H1 (cell line): ENCODE measurements around the gene KCTD11. TPM values are rescaled to one million over a fixed set of nuclear protein-coding genes. Genes with fewer than 3 reads are reported as not detected.
A peak's percentile ranks its signal among the peaks of the same experiment; 100 is the strongest.

Experiments used
- CTCF ChIA-PET: fragments of 300-600 bp; sonication (Branson Sonifier 250); formaldehyde crosslinking; loops from one replicate; lab custom pipeline; 2021; ENCODE audit not compliant: partially characterized antibody; lab: Charles Lee
- POLR2A ChIA-PET: fragments of 300-600 bp; sonication (Branson Sonifier 250); formaldehyde crosslinking; loops from one replicate; lab custom pipeline; 2021; ENCODE audit warnings: inconsistent platforms; ENCODE audit not compliant: partially characterized antibody; lab: Charles Lee
- DNase-seq, 2 experiments: peaks; one replicate each; pipeline versions ENCODE4 v3.0.0 to v3.0.0-alpha.2; 2010 to 2022; ENCODE audit warnings: low spot score in 2 of 2, low read depth in 1 of 2, mixed read lengths in 1 of 2
- FAIRE-seq: peaks from 2 replicates; lab custom pipeline; 2011; peaks lifted over from hg19 to GRCh38; lab: Jason Lieb, UNC
- H2AFZ ChIP-seq: 2 replicates; pipeline ENCODE4 v1.8.1; 2012; ENCODE audit warnings: low read length, inconsistent platforms
- H2AK5ac ChIP-seq: 2 replicates; pipeline ENCODE4 v1.6.1; 2013; ENCODE audit warnings: low read depth, low read length
- H2BK120ac ChIP-seq: replicated peaks from 2 replicates; pipeline ENCODE3; 2013; ENCODE audit warnings: low read depth, low read length, inconsistent platforms
- H2BK12ac ChIP-seq: 2 replicates; pipeline ENCODE4 v1.6.1; 2013; ENCODE audit warnings: low read depth, low read length
- H2BK15ac ChIP-seq: 2 replicates; pipeline ENCODE4 v1.6.1; 2013; ENCODE audit warnings: low read length
- H2BK20ac ChIP-seq: 2 replicates; pipeline ENCODE4 v1.6.1; 2013; ENCODE audit warnings: low read length
- H2BK5ac ChIP-seq: 2 replicates; pipeline ENCODE4 v1.6.1; 2013; ENCODE audit warnings: low read depth, low read length
- H3K14ac ChIP-seq: 2 replicates; pipeline ENCODE4 v1.6.1; 2013; ENCODE audit warnings: inconsistent platforms; ENCODE audit not compliant: insufficient read length
- H3K18ac ChIP-seq: 2 replicates; pipeline ENCODE4 v1.6.1; 2013; ENCODE audit warnings: low read length; ENCODE audit errors: extremely low read depth
- H3K23ac ChIP-seq: 2 replicates; pipeline ENCODE4 v1.6.1; 2013; ENCODE audit warnings: inconsistent platforms; ENCODE audit not compliant: insufficient read length
- H3K23me2 ChIP-seq: 2 replicates; pipeline ENCODE4 v1.6.1; 2013; ENCODE audit warnings: low read depth, low read length
- H3K27ac ChIP-seq: 2 replicates; pipeline ENCODE4 v1.6.1; 2011; ENCODE audit warnings: low read depth, low read length, inconsistent platforms
- H3K27me3 ChIP-seq, 4 experiments: replicated peaks in 1 of 4; 1 replicate in 1 of 4; 2 replicates in 3 of 4; pipeline versions ENCODE4 v1.6.1 to v1.8.1; 2011 to 2013; ENCODE audit warnings: low read length in 3 of 4, mild to moderate bottlenecking in 3 of 4, inconsistent platforms in 2 of 4, mixed read lengths in 2 of 4, moderate library complexity in 1 of 4; ENCODE audit not compliant: control insufficient read depth in 3 of 4, insufficient read depth in 3 of 4; ENCODE audit errors: extremely low read depth in 1 of 4
- H3K36me3 ChIP-seq, 4 experiments: 2 replicates each; pipeline versions ENCODE4 v1.6.1 to v1.8.1; 2011 to 2013; ENCODE audit warnings: mild to moderate bottlenecking in 4 of 4, low read length in 3 of 4, moderate library complexity in 2 of 4, control low read depth in 1 of 4, inconsistent platforms in 1 of 4; ENCODE audit not compliant: insufficient read depth in 4 of 4, control insufficient read depth in 2 of 4
- H3K4ac ChIP-seq: replicated peaks from 2 replicates; pipeline ENCODE3; 2013; ENCODE audit warnings: low read length, low read depth, mixed read lengths, inconsistent platforms; ENCODE audit not compliant: insufficient read length
- H3K4me1 ChIP-seq, 4 experiments: replicated peaks in 1 of 4; 1 replicate in 1 of 4; 2 replicates in 3 of 4; pipeline versions ENCODE4 v1.6.1 to v1.8.1; 2011 to 2013; ENCODE audit warnings: low read length in 3 of 4, inconsistent platforms in 2 of 4, mixed read lengths in 1 of 4; ENCODE audit not compliant: insufficient read depth in 4 of 4, control insufficient read depth in 3 of 4
- H3K4me2 ChIP-seq, 2 experiments: 2 replicates each; pipeline versions ENCODE4 v1.6.1 to v1.8.1; 2011 to 2013; ENCODE audit warnings: low read depth in 2 of 2, low read length in 2 of 2, control low read depth in 1 of 2, inconsistent platforms in 1 of 2, mild to moderate bottlenecking in 1 of 2; ENCODE audit not compliant: insufficient read depth in 1 of 2
- H3K4me3 ChIP-seq, 4 experiments: fragments of 200-600, 300-600 bp in 1 of 4; sonication (generic), shearing (Covaris generic), sonication (Bioruptor Twin) in 1 of 4; 2 replicates each; pipeline versions ENCODE4 v1.5.1 to v1.8.1; 2011 to 2016; ENCODE audit warnings: low read length in 4 of 4, low read depth in 3 of 4, control low read depth in 2 of 4, inconsistent platforms in 2 of 4, mild to moderate bottlenecking in 2 of 4, mixed read lengths in 1 of 4, moderate library complexity in 1 of 4; ENCODE audit not compliant: insufficient read depth in 2 of 4; ENCODE audit errors: extremely low read depth in 1 of 4
- H3K56ac ChIP-seq: replicated peaks from 2 replicates; pipeline ENCODE3; 2013; ENCODE audit warnings: low read depth, mild to moderate bottlenecking, mixed read lengths, low read length, inconsistent platforms; ENCODE audit not compliant: insufficient read length
- H3K79me1 ChIP-seq: 2 replicates; pipeline ENCODE4 v1.6.1; 2013; ENCODE audit warnings: low read depth, low read length, control low read depth
- H3K79me2 ChIP-seq, 2 experiments: 2 replicates each; pipeline versions ENCODE4 v1.6.1 to v1.8.1; 2012 to 2013; ENCODE audit warnings: low read length in 2 of 2, mild to moderate bottlenecking in 2 of 2, inconsistent platforms in 1 of 2; ENCODE audit not compliant: insufficient read depth in 2 of 2, control insufficient read depth in 1 of 2
- H3K9ac ChIP-seq, 4 experiments: replicated peaks in 1 of 4; 1 replicate in 1 of 4; 2 replicates in 3 of 4; pipeline versions ENCODE4 v1.6.1 to v1.8.1; 2011 to 2013; ENCODE audit warnings: low read depth in 3 of 4, low read length in 3 of 4, control low read depth in 2 of 4, mild to moderate bottlenecking in 2 of 4, moderate library complexity in 2 of 4, inconsistent platforms in 1 of 4; ENCODE audit errors: extremely low read depth in 1 of 4
- H3K9me3 ChIP-seq, 2 experiments: 2 replicates each; pipeline versions ENCODE4 v1.6.1 to v1.8.1; 2012 to 2013; ENCODE audit warnings: mild to moderate bottlenecking in 2 of 2, moderate library complexity in 2 of 2, control low read depth in 1 of 2, inconsistent platforms in 1 of 2, low read depth in 1 of 2, low read length in 1 of 2, mixed read lengths in 1 of 2; ENCODE audit not compliant: insufficient read depth in 2 of 2
- H4K20me1 ChIP-seq, 2 experiments: replicated peaks in 1 of 2; 2 replicates each; pipeline versions ENCODE3 to v1.8.1; 2011 to 2013; ENCODE audit warnings: inconsistent platforms in 2 of 2, low read length in 2 of 2, mild to moderate bottlenecking in 1 of 2; ENCODE audit not compliant: insufficient read depth in 2 of 2, control insufficient read depth in 1 of 2
- H4K5ac ChIP-seq: 2 replicates; pipeline ENCODE4 v1.6.1; 2013; ENCODE audit warnings: low read length, low read depth, mixed read lengths, inconsistent platforms; ENCODE audit not compliant: insufficient read length
- H4K8ac ChIP-seq: 2 replicates; pipeline ENCODE4 v1.8.0; 2013; ENCODE audit warnings: mild to moderate bottlenecking, moderate library complexity, low read length, inconsistent platforms; ENCODE audit not compliant: insufficient read depth; ENCODE audit errors: extremely low read depth
- H4K91ac ChIP-seq: replicated peaks from 2 replicates; pipeline ENCODE3; 2013; ENCODE audit warnings: low read length, mixed read lengths, inconsistent platforms; ENCODE audit not compliant: insufficient read length
- ASH2L ChIP-seq: fragments of 200-600, 300-600 bp; sonication (generic); IDR thresholded peaks from one replicate; pipeline ENCODE4 v1.7.1; 2017; ENCODE audit warnings: low read length
- KDM4A ChIP-seq: IDR thresholded peaks from one replicate; pipeline ENCODE4 v1.7.1; 2012; ENCODE audit warnings: low read depth, mild to moderate bottlenecking, moderate library complexity, low read length, inconsistent platforms; ENCODE audit not compliant: severe bottlenecking
- NANOG ChIP-seq: IDR thresholded peaks from 2 replicates; pipeline ENCODE4 v1.6.1; 2011; ENCODE audit warnings: low read length, low read depth, mild to moderate bottlenecking, inconsistent platforms; ENCODE audit not compliant: insufficient read depth, poor library complexity, severe bottlenecking
- POLR2A ChIP-seq, 2 experiments: IDR thresholded peaks; 1 replicate in 1 of 2; 2 replicates in 1 of 2; pipeline ENCODE4 v1.6.1; 2011; ENCODE audit warnings: low read depth in 2 of 2, low read length in 2 of 2, mild to moderate bottlenecking in 2 of 2; ENCODE audit errors: control extremely low read depth in 1 of 2
- SIN3A ChIP-seq, 2 experiments: IDR thresholded peaks in 1 of 2; conservative IDR thresholded peaks in 1 of 2; 2 replicates each; pipeline ENCODE4 v1.6.1; 2011 to 2012; ENCODE audit warnings: low read length in 2 of 2, improper control_type of control experiment in 1 of 2, low read depth in 1 of 2, mild to moderate bottlenecking in 1 of 2
- TAF1 ChIP-seq: IDR thresholded peaks from 2 replicates; pipeline ENCODE4 v1.6.1; 2011; ENCODE audit warnings: mild to moderate bottlenecking, low read depth, low read length
- TAF7 ChIP-seq: optimal IDR thresholded peaks from 2 replicates; pipeline ENCODE3; 2011; ENCODE audit warnings: low read depth, mild to moderate bottlenecking, inconsistent platforms, low read length, moderate library complexity, borderline replicate concordance
- WGBS, 2 experiments: shearing (Covaris generic) in 1 of 2; methylation state at CpG; one replicate each; pipeline versions ENCODE4 v1.1.6 to v1.1.7; 2013 to 2015; ENCODE audit warnings: low lambda C conversion rate in 2 of 2, mixed read lengths in 2 of 2, inconsistent platforms in 1 of 2, low coverage in 1 of 2, missing lambda C conversion rate in 1 of 2; ENCODE audit not compliant: insufficient replicate concordance in 2 of 2, insufficient coverage in 1 of 2, insufficient read length in 1 of 2; ENCODE audit errors: extremely low coverage in 1 of 2, missing lambda C conversion rate in 1 of 2; 5-methylcytosine and 5-hydroxymethylcytosine counted together
- polyA plus RNA-seq, 7 experiments: library from polyadenylated mRNA; depleted of rRNA in 3 of 7; stranded (reverse) in 5 of 7; unstranded in 2 of 7; fragments of >200 nt in 5 of 7; fragments of 200-250 nt in 2 of 7; gene quantifications; 1 replicate in 5 of 7; 2 replicates in 1 of 7; 4 replicates in 1 of 7; pipeline versions ENCODE4 v1.2.1 to v1.2.3, GENCODE V29; 2011 to 2013; ENCODE audit warnings: missing spikeins in 2 of 7, mixed read lengths in 2 of 7
- total RNA-seq: library from RNA; stranded (reverse); fragmentation: NEBNext Ultra II Directional; extraction: Animal tissue kit (Norgen Biotek cat#: 25700); gene quantifications from 2 replicates; pipeline ENCODE4 v1.2.1, GENCODE V29; 2021
- TF ChIP-seq, protein P1 (sequence below): IDR thresholded peaks from 2 replicates; pipeline ENCODE4 v1.6.1; 2012; ENCODE audit warnings: inconsistent platforms

Gene KCTD11
- total and polyA plus RNA-seq, 2 of the 8 experiments (the other 6 are each of a cell fraction or from before 2014, with no cell fraction given): 8.6 to 9.2 TPM

DNA sequence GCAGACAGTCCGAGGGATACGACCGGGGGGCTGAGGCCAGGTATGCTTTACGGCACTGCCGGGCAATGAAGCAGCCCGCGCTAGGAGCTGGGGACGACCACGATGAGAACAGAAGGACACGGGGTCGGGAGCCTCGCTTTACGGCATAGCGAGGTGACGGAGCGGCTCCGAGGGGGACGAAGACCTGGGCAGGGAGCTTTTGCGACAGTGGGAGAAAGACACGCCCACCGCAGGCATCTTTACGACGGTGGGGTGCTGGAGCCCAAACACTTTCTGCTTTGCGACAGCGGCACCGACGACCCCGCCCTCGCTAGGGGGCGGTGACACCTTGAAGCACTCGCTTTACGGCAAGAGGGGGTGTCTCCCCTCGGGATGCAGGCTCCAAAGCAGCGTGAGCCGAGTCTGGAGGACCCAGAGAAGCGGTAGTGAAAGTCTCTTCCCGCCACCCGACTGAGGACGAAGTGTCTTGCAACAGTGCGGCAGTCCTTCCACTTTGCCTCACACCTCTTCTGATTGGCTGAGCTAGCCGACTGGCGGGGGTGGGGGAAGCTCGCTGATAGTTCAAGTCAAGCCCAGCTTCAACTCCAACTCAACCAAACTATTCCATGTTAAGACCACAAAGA, 22.5 kb upstream of the KCTD11 start:
- H3K9me3 ChIP-seq: no peaks in the 10 kb centered on the region
- ChIA-PET POLR2A (interaction anchor here (0.5 to 13.4 kb wide), 30 partner anchors 9 to 254 kb away, joined by 3 to 223 read pairs (median 4); partner anchors contain the start of genes ACADVL, ACAP1, CHRNB1 and CLDN7), CTCF (interaction anchor here (0.7 to 9.3 kb wide), 14 partner anchors 14 to 358 kb away, joined by 3 to 167 read pairs (median 5); partner anchors contain the start of genes GPS2, SENP3, TMEM95 and TP53)
- peak overlapping the region; percentile 84 for H3K27ac ChIP-seq
- H3K27me3 ChIP-seq: no peaks in the 10 kb centered on the region; a peak in 1 of 7 replicates
- FAIRE-seq (peak; percentile 95), DNase-seq (peak; percentile 95 to 99)
- no peak overlapping the region for H3K23ac ChIP-seq
- H2BK120ac ChIP-seq: no peak overlapping the region
- H2BK12ac ChIP-seq: peak overlapping the region; percentile 29; the same call in 1 of the 2 replicates
- no peak overlapping the region for H2AFZ ChIP-seq
- H4K5ac ChIP-seq: peak overlapping the region; percentile 88
- H3K9ac ChIP-seq: peak overlapping the region in 3 of 4 experiments; percentile 84 to 85 (median 84); a peak in 6 of 7 replicates
- peaks cover 0 to 14% of the 10 kb centered on the region in 2 experiments; a peak in 2 of 4 replicates for H3K79me2 ChIP-seq
- H4K8ac ChIP-seq: peak overlapping the region; percentile 81; the same call in 1 of the 2 replicates
- peaks cover 0 to 7% (median 3%) of the 10 kb centered on the region in 4 experiments; a peak in 4 of 8 replicates for H3K36me3 ChIP-seq
- H3K4me1 ChIP-seq: peaks cover 0 to 19% (median 8%) of the 10 kb centered on the region in 4 experiments; a peak in 6 of 7 replicates
- 0 out of 2 replicates have a peak overlapping the region, but pooled peaks have one; percentile 10 for H2BK15ac ChIP-seq
- H3K18ac ChIP-seq: peak overlapping the region; percentile 57
- WGBS, 2 experiments: 0% methylated on average over 43 of the region's 43 CpGs; no CpG with 5 or more reads in 1 of the 2 experiments
- peak overlapping the region; percentile 69 to 97 (median 82) for H3K4me3 ChIP-seq
- H4K20me1 ChIP-seq: peaks cover 0 to 1% of the 10 kb centered on the region in 2 experiments
- H3K4me2 ChIP-seq: peak overlapping the region; percentile 95 to 96
- peak overlapping the region; percentile 20 for H2BK5ac ChIP-seq
- H2BK20ac ChIP-seq: no peak overlapping the region
- H3K23me2 ChIP-seq: peaks cover 8% of the 10 kb centered on the region
- H3K14ac ChIP-seq: peak overlapping the region; percentile 90
- no peak overlapping the region for H3K4ac ChIP-seq
- peak overlapping the region; percentile 81 for H4K91ac ChIP-seq
- no peak overlapping the region for H2AK5ac ChIP-seq
- H3K56ac ChIP-seq: peak overlapping the region; percentile 90
- peaks cover 2% of the 10 kb centered on the region; the same call in 1 of the 2 replicates for H3K79me1 ChIP-seq
- TF ChIP-seq TAF1: peak; percentile 65; the same call in 1 of the 2 replicates
- TF ChIP-seq ASH2L: peak; percentile 31
- peak; percentile 60 for TF ChIP-seq TAF7
- TF ChIP-seq, protein P1, sequence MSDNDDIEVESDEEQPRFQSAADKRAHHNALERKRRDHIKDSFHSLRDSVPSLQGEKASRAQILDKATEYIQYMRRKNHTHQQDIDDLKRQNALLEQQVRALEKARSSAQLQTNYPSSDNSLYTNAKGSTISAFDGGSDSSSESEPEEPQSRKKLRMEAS: no peak
- TF ChIP-seq NANOG: no peak
- TF ChIP-seq SIN3A (conservative IDR thresholded peaks at IDR 0.05 in 1 of 2, IDR thresholded peaks at IDR 0.05 in 1 of 2; ENCODE audit: low read depth in 1 of 2, low read length in 2 of 2): peak in 1 of 2 experiments; percentile 81; a peak in 2 of 4 replicates
- peak; percentile 25 for TF ChIP-seq KDM4A
- TF ChIP-seq POLR2A (IDR thresholded peaks at IDR 0.05; ENCODE audit: control extremely low read depth in 1 of 2, low read depth in 2 of 2, low read length in 2 of 2): peak in 1 of 2 experiments; percentile 80; a peak in 2 of 3 replicates
